Measurements from ENCODE around the gene PAPOLB.

DNA sequence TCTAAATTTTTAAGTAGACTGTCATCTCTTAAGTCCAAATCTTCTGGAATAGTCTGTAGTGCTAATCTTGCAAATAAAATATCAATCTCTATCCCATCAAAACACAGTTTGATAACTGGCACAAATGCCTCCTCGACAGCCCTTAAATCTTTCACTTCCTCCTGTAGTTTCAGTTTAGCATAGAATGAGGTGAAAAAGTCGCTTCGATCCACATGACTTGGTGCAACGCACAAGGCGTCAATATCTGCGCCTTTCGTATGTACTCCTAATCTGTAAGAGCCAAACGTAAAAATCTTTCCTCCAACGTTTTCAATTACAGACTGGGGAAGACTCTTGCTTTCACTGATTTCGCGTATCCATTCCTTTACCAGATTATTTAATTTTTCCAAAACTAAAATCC, 603 bp downstream of the PAPOLB start:
- TF ChIP-seq POLR2A (IDR thresholded peaks at IDR 0.05; ENCODE audit: low read length) (no peak), GATA1 (IDR thresholded peaks at IDR 0.05; ENCODE audit: low read depth, low read length) (no peak)

All from erythroblast (primary cell).